Measurements from ENCODE around the gene ACOX1. TPM values are rescaled to one million over a fixed set of nuclear protein-coding genes. Genes with fewer than 3 reads are reported as not detected.

The ACOX1 gene
- polyA plus RNA-seq, 1 donor (not counting 4 experiments of a cell fraction or from before 2014, with no cell fraction given) = 31.8 TPM

GRCh38 chr17:75943491-75943890, 35.5 kb downstream of the ACOX1 start:
- DNase-seq (ENCODE audit: low read depth, low spot score) (no peak), FAIRE-seq (no peak)
- H3K79me2 ChIP-seq (ENCODE audit: control insufficient read depth, insufficient read depth, low read length) = no peaks in the 10 kb centered on the region
- H4K20me1 ChIP-seq (ENCODE audit: control insufficient read depth, extremely low read depth, insufficient read depth, low read length) = no peaks in the 10 kb centered on the region
- H3K9ac ChIP-seq (ENCODE audit: control insufficient read depth, extremely low read depth, insufficient read depth, low read length) = no peak overlapping the region
- H2AFZ ChIP-seq (ENCODE audit: control insufficient read depth, low read length) = no peak overlapping the region
- H3K4me1 ChIP-seq (ENCODE audit: control insufficient read depth, extremely low read depth, insufficient read depth, low read length) = peaks cover 6% of the 10 kb centered on the region
- dilution Hi-C loops (cut with MboI; ENCODE audit: extremely low pct_ligation_motif_present, low sequenced_read_pairs) = no loop called here
- H3K27ac ChIP-seq (ENCODE audit: control insufficient read depth, insufficient read depth, low read length) = no peak overlapping the region
- no peak overlapping the region for H3K4me2 ChIP-seq (ENCODE audit: control insufficient read depth, extremely low read depth, insufficient read depth, low read depth, low read length)
- no peaks in the 10 kb centered on the region for H3K9me1 ChIP-seq (ENCODE audit: control insufficient read depth, extremely low read depth, insufficient read depth, low read length)
- no peak overlapping the region for H3K4me3 ChIP-seq (ENCODE audit: control insufficient read depth in 2 of 3, extremely low read depth in 1 of 3, insufficient read depth in 2 of 3, low read depth in 1 of 3, low read length in 3 of 3)
- H3K36me3 ChIP-seq (ENCODE audit: control insufficient read depth in 2 of 2, extremely low read depth in 1 of 2, insufficient read depth in 2 of 2, low read length in 2 of 2) = peaks cover 0 to 14% of the 10 kb centered on the region in 2 experiments
- TF ChIP-seq CTCF (optimal IDR thresholded peaks at IDR 0.05 in 1 of 3, IDR thresholded peaks at IDR 0.05 in 1 of 3, conservative IDR thresholded peaks at IDR 0.05 in 1 of 3; ENCODE audit: extremely low read depth in 1 of 3, insufficient read depth in 2 of 3, low read length in 3 of 3) (no peak), EZH2 (IDR thresholded peaks at IDR 0.05; ENCODE audit: low read length) (no peak)
- H3K27me3 ChIP-seq (ENCODE audit: control insufficient read depth, extremely low read depth, insufficient read depth, low read length) = no peaks in the 10 kb centered on the region
- H3K9me3 ChIP-seq (ENCODE audit: control insufficient read depth, low read depth, low read length) = no peaks in the 10 kb centered on the region

- Histone ChIP-seq H3K9me1 (ENCODE audit: control insufficient read depth, extremely low read depth, insufficient read depth, low read length) (no peaks in the 10 kb centered on the region), H3K9ac (ENCODE audit: control insufficient read depth, extremely low read depth, insufficient read depth, low read length) (no peak overlapping the region), H2AFZ (ENCODE audit: control insufficient read depth, low read length) (no peak overlapping the region), H3K4me2 (ENCODE audit: control insufficient read depth, extremely low read depth, insufficient read depth, low read depth, low read length) (no peak overlapping the region), H3K36me3 (ENCODE audit: control insufficient read depth in 2 of 2, extremely low read depth in 1 of 2, insufficient read depth in 2 of 2, low read length in 2 of 2) (peaks cover 0 to 8% of the 10 kb centered on the region in 2 experiments), H3K27ac (ENCODE audit: control insufficient read depth, insufficient read depth, low read length) (no peak overlapping the region), H3K4me3 (ENCODE audit: control insufficient read depth in 2 of 3, extremely low read depth in 1 of 3, insufficient read depth in 2 of 3, low read depth in 1 of 3, low read length in 3 of 3) (no peak overlapping the region), H4K20me1 (ENCODE audit: control insufficient read depth, extremely low read depth, insufficient read depth, low read length) (no peaks in the 10 kb centered on the region), H3K27me3 (ENCODE audit: control insufficient read depth, extremely low read depth, insufficient read depth, low read length) (no peaks in the 10 kb centered on the region), H3K4me1 (ENCODE audit: control insufficient read depth, extremely low read depth, insufficient read depth, low read length) (peaks cover 6% of the 10 kb centered on the region), H3K9me3 (ENCODE audit: control insufficient read depth, low read depth, low read length) (no peaks in the 10 kb centered on the region), H3K79me2 (ENCODE audit: control insufficient read depth, insufficient read depth, low read length) (no peaks in the 10 kb centered on the region)
- DNase-seq (ENCODE audit: low read depth, low spot score) (no peak), FAIRE-seq (no peak)
- TF ChIP-seq EZH2 (IDR thresholded peaks at IDR 0.05; ENCODE audit: low read length) (no peak), CTCF (optimal IDR thresholded peaks at IDR 0.05 in 1 of 3, IDR thresholded peaks at IDR 0.05 in 1 of 3, conservative IDR thresholded peaks at IDR 0.05 in 1 of 3; ENCODE audit: extremely low read depth in 1 of 3, insufficient read depth in 2 of 3, low read length in 3 of 3) (no peak)
- dilution Hi-C loops (cut with MboI; ENCODE audit: extremely low pct_ligation_motif_present, low sequenced_read_pairs) = no loop called here
These were observed 36.5 kb downstream of the ACOX1 start for GRCh38 chr17:75942473-75942872.
